CD1c-positive myeloid dendritic cell (primary cell): ENCODE measurements around the gene CDKAL1.
A peak's percentile ranks its signal among the peaks of the same experiment; 100 is the strongest.
"Not testable (repeated sequence)": the region's sequence is repeated elsewhere in the genome, so short reads cannot be mapped to it uniquely, and the experiment has no call there.

Experiments
- DNase-seq: peaks from one replicate; pipeline ENCODE4 v3.0.0-alpha.2; 2016; ENCODE audit errors: extremely low spot score

CDKAL1 gene

DNA sequence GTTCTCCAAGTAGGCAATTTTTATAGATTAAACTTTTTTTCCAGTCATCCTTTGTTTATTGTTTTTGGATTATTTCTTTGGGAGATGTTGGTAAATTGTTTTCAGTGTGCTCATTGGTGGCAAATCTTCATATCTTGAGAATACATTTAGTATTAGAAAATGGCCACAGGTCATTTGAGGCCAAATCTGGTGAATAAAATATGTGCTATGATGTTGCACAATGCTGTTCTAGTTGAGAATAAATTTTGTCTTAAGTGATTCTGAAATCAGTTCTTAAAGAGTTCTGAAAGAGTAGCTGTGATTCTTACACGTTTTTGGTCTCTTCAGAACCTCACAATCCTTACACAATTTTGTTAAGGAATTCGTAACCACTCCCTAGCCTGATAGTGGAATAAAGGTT is 20.1 kb downstream of the CDKAL1 start:
- no peak for DNase-seq

DNA sequence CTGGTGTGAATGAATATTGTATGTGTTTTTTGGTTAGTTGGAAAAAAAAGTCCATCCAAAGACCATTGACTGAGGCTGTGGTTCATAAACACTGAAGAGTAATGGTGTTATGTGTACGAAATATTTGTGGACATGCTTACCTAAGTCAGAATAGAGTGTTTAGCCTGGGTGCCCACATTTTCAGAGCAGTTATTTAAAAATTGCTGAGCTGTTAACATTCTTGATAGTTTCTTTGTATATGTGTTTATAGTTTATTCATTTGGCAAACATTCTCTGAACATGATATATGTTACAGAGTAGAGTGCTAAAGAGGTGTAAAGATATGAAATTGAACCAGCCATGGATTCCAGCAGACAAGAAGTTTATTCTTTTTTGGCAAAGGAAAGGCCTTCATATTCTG is 20.6 kb downstream of the CDKAL1 start:
- DNase-seq, result no peak

DNA sequence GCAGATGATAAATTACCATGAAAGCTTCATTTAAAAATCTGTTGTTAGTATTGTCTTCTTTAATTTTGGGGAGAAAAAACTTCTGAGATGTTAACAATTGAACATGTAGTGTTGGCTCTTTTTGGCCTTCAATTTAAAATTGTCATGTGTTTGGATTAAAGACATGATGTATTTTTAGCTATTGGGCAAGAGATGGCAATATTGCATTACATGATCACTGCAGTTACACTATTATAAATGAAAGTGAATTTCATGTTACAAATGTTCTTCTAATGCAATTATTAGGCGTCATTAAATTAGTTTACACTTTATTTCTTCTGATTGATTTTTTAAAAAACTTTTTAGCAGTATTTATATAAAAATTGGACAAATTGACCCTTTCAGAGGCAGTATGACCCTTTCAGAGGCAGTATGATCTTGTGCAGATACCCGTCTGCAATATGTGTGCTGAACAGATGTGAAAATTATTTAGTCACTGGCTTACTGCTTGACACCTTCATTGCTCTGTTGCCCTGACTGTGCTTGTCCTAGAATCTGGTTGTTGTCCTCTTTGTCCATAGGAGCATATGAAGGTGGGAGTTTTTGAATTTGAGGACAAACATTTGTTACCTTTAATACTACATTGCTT is 25.8 kb downstream of the CDKAL1 start:
- no peak for DNase-seq

DNA sequence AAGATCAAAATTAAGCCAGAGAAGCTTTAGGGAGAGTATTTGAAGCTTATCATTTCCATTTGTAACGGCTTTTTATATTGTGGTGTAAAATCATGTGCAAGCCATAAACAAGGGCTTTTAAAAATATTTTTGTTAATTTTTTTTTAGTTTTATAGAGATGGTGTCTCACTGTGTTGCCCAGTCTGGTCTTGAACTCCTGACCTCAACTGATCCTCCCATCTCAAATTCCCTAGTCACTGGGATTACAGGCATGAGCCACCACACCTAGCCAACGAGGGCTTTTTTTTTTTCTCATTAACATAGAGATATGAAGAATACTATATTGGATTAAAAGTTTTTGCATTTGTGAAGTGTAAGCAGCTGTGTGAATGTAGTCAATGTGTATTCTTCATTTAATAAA is 29.1 kb downstream of the CDKAL1 start:
- DNase-seq, result no peak

DNA sequence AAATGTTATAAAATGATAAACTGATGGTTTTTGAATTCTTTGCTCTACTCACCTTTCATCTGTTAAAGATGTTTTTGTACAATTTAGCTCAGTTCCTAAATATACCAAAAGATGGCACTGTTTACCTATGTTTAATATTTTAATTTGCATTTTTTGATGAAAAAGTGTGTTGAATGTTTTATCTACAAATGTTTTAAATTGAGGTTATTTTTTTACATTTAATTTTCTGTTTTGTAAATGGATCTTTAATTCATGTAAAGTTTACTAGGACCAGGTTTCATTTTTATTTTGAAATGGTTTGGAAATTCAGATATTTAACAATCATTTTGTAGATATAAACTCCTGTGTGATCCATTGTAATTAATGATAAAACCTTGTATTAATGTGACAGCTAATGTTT is 30.0 kb downstream of the CDKAL1 start:
- DNase-seq, result peak; percentile 66

DNA sequence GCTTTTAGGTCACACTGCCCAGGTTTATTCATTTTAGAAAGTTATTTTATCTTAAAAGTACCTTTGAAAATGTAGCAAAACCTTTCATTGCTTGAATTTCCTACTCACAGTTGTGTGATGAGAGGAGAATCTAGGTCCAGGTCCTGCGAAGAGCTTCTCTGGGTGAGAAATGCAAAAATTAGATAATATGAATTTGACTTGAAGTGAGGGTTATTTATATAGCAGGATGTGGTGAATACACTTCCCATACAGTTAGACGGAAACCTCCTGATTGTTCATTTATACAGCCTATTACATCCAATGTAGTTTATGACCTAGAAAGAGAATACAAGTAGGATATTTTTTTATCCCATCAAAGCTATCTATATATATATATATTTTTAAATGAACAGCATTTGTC is 30.5 kb downstream of the CDKAL1 start:
- no peak for DNase-seq

DNA sequence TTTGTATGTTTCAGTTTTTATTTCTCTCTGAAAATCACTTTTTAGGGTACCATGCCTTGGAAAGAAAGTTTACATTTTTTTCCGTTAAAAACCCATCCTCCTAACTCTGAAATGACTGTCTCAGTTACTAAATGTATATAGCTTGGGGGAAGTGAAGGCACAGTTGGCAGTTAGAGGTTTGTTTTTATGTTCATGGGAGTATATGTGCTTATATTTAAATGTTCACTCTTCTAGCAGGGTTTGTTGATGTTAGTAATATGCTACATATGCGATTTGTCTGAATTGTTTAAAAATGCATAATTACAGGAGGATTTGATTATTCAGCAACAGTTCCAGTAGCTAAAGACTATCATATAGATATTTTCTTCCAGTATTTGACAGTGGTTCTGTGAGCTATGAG is 31.1 kb downstream of the CDKAL1 start:
- no peak for DNase-seq

DNA sequence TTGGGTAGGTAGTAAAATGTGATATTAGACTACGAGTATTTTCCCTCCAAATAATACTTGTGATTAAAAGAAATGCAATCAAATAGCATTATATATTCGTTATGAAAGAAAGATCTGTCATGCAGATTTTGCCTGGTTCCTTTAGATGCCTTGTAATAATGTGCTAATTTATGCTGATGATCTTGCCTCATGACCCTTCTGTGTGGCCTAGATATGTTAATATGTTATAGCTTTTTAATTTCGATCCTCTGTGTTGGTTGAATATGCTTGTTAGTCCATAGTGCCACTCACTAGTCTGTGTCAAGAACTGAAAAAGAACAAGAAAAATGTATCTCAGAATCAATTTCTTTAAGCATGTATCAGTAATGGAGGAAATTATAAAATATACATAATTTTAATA is 31.9 kb downstream of the CDKAL1 start:
- DNase-seq, result no peak

DNA sequence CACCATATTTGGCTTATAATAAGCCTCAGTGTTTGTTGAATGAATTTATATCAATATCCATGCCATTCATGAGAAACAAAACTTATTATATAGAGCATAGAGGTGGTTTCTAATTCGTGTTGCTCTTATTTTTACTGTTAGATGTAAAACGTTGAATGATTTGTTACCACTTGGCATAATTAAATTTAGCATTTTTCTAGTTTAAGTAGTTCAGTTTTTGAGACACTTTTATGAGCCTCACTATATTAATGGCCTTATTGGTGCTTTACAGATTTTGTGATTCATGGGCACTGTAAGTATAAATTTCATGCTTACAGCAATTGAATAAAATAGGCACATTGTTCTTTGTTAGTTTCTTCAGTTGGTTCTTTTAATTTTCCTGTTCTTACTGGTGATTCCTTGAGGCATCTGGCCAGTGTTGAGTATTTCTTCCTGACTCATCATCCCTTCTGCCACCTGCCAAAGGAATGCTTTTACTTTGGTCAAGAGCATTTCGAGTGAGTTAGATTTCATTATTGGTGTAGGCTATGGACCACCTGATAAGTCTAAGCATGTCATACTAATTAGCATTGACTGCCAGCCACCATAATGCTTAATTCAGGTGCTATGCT is 34.8 kb downstream of the CDKAL1 start:
- DNase-seq, result no peak

DNA sequence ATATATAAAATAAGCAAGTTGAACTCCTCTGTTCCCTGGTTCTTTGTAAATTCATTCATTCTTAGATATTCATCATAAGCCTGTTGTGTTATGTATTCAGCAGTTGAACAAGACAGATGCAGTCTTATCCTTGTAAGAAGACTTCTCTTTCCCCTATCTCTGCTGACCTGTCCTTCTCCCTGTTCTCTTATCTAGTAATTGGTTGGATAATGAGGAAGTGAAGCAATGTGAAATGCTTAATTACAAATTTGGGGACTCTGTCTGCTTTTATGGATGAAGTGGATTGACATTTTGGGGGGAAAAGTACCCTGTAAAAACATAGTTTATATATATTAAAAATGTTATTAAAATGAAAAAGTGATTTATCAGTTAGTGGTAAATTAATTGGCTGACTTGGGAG is 37.0 kb downstream of the CDKAL1 start:
- DNase-seq, result no peak

DNA sequence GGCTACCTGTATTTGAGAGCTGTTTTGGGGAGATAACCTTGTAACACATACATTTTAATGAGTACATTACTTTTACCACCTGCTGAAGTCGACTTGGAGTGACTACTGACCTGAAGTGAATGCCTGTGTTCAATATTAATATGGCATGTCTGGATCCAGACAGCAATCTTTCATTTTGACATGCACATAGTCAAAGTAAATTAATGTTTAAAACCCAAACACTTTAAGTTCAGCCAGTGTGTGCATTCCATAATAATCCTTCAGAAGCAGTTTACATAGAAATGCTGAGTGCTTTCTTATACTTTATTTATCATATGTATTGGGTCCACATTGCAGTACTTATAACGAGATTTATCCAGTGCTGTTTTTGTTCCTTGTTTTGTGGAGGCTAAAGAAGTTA is 38.0 kb downstream of the CDKAL1 start:
- DNase-seq, result no peak

DNA sequence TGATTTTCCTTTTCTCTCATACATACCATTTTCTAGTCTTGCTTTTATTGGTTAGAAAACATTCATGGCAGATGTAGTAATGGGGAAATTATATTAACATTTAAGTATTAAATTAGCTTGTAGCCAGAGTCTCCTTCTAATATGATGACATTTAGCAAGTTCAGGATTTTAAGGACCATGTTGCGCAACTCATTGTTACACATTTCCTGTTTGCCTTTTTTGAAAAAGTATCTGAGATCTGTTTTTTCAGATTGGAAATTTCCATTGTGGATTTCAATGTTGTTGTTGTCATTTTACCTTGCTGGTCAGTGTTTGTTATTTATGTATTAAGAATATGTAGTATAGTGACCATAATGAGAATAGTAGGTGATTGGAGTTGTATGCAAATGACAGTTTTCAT is 38.7 kb downstream of the CDKAL1 start:
- peak; percentile 47 for DNase-seq

DNA sequence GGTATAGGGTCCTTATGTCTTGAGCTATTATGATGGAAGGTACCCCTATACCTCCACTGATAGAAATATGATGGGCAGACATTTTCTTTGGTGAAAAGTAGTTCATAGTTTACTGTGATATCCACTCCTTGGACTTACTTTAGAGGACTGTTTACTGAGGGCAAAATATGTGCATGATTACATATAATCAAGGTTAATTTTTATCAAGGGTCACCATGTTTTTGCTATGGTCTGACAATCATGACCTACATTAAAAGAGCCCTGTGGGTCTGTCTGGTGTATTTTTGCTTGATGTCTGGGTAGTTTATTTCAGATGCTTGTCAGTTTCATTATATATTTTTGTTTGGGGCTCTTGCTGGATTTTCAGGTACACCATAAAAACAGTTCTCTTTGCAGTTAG is 40.1 kb downstream of the CDKAL1 start:
- DNase-seq, result no peak

DNA sequence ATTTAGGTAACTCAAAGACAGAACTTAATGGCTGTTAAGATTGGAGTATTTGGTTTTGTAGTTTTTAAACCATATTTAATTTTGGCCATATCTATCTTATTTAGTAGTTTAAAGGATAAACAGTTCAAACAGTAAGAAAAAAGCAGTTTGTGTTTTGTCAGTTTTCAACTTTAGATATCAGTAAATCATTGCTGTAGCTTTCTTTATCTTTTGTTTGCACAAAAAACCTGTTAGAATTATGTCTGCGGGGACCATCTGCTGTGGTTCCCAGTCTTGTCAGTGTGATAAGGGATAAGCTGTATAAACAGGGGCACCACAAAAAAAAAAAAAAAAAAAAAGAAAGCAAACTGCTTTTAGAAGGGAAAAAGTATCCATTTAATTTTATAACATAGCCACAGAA is 40.9 kb downstream of the CDKAL1 start:
- DNase-seq, result no peak

DNA sequence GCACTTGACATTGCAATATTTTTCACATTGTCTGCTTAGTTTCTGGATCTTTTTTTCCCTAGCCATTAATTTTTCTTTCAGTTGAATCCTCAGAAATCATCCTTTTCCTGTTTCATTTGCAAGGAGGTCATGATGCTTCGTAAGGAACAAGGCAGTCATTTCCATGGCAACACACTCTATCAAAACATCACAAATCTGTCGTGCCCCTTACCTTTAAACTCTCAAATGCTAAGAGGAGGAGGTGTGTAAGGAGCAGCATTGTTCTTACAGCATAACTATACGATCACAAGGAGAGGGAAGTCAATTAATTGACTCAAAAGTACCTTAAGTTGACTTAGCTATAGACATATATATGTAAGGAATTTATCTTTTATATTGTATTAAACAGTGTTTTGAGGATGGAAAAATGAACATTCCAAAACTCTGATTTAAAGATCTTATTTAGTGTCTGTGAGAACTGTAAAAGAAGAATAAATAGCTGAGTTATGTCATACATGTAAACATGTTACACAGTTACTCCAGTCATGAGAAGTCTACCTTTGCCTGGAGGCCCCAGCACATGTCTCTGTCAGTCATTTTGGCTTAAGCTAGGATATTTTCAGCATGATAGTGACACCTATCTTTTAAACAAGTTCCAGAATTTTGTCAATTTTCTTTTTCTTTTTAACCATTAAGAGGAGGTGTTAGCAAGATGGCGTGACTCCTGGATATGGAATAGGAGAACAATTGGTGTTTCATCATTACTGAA is 41.6 kb downstream of the CDKAL1 start:
- no peak for DNase-seq

DNA sequence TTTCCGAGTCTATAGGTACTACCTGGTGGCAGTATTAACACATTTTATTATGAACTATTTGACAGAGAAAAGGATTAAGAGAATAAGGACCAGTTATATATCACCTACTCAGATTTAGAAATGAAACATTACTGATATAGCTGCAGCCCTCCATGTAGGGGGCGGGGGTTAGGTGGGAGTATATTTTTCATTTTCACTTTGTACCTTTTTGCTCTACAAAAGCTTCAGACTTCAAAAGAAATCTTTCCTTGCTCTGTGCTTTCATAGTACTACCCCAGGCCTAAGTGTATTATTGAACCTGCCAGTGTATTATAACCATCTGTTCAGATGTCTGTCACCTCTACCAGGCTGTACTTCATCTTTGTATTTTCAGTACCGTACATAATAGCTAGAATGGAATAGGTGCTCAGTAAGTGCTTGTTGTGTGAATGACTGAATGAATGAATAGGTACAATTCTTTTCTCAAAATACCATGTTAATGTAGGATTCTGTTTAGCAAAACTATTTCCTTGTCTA is 43.0 kb downstream of the CDKAL1 start:
- no peak for DNase-seq

DNA sequence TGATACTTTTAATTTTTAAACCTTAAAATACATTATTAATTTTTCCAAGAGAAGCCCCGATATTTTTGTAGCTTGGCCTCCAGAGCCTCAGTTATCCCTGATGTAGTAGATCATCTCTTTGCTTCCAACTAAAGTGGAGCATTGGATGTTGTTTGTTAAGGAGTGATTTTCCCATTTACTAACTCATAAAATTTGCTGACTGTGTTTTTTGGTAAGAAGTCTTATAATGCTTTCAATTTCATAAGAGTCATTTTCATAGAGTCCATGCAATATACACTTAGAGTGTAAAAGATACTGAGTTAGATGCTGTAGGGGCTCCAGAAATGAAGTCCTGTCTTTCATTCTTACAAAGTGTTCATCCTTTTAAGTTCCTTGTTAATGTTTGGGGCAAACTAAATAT is 46.8 kb downstream of the CDKAL1 start:
- DNase-seq, result no peak

DNA sequence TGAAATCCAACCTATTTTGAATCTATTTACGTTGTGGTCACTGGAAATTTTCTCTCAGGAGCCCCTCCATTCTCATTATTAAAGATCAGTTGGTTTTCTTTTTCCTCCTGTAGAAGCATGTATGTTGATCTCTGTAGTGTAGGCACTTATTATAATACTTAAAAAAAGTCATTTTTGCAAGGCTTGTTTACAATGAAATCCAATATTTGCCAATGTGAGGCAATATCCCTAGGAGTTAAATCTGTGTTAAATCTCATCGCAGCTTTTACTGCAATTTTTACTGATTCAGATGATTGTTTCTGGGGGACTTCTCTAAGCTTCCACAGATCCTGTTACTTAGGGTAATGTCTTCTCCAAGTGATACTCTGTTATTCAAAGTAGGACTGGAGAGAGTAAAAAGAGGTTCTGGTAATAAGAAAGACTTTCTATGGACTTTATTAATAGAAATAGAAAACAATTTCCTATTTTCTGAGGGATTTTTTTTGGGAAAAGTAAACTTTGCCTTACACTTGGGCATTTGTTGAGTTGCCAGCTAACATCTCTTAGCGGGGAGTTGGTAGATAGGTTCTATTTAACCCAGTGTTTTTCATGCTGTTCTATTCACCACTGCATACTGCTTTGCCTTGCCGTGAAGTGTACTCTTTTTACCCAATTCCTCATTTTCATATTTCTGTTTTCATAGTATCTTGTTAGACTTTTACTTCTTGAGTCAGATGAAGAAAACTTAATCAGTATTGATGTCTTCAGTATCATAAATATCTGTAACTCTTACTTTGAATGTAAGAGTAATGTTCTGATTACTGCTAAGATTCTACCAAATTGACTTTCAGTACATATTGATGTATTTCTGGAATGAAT is 48.6 kb downstream of the CDKAL1 start:
- no peak for DNase-seq

DNA sequence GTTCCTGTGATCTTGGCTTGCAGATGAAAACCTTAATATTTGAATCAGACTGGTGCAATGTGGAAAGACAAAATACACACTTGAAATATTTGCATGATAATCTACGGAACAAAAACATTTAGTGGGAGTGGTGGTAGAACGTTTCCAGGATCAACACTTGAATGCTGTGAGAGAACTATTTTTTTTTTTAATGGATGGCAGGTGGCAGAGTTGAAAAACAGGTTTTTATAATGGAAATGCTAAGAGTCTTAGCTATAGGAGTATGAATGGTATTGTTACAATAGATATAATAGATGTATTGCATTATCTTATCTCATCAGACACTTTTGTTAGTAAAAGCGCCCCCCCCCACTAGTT is 49.2 kb downstream of the CDKAL1 start:
- DNase-seq, result no peak

DNA sequence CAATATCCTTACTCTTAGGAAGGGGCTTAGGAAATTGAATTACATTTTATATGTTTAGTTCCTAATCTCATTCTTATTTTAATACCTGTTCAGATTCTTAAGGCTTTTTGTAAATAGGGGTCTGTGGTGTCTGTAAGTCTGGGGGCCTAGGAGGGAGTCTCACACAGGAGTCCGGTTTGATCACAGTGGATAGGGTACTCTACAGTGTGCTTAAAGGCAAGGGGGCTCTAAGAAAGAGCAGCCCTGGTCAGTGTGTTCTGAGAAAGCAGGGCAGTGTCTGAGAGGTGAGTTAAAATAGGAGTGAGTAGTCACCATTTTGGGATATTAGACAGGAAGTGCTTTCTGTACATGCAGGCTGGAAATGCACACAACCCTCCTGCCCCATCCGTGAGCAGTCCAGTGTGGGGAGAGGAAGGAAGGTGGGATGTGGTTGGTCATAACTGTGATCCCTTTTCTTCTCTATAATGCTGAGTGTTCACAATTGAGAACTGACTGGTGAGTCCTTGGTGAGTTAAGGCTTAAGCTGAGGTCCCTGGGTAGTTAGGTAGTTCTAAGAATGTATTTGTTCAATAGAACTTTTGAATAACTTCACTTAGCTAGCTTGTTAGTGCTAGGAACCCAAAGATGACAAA is 50.0 kb downstream of the CDKAL1 start:
- DNase-seq, result no peak

DNA sequence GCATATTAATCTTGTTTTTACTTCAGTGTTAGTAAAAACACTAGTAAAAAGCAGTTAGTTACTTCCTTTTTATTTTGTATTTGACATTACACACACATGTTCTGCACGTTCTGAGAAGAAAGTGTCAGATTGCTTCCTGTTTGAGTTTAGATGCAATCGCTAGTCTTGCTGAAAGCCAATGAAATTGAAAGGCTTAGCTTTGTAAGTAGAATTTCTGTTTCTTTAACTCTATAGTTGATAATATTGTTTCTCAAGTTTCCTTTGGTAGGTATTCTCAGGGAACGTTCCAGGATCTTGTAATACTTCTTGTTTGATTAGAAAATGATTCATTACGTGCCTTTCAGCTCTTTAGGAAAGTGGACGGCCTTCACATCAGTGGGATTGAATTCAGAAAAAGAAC is 55.0 kb downstream of the CDKAL1 start:
- DNase-seq, result no peak

DNA sequence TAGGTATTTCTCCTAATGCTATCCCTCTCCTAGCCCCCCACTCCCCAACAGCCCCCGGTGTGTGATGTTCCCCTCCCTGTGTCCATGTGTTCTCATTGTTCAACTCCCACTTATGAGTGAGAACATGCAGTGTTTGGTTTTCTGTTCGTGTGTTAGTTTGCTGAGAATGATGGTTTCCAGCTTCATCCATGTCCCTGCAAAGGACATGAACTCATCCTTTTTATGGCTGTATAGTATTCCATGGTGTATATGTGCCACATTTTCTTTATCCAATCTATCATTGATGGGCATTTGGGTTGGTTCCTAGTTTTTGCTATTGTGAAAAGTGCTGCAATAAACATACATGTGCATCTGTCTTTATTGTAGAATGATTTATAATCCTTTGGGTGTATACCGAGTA is 56.2 kb downstream of the CDKAL1 start:
- DNase-seq, result not testable (repeated sequence)
